HCT116 (cell line): ENCODE results near the gene PCNX1. TPM values are rescaled to one million over a fixed set of nuclear protein-coding genes. Genes with fewer than 3 reads are reported as not detected.

Source experiments
- ATAC-seq: fragments of 200-7000 bp; cut with Tn5 transposase; 2 replicates; pipeline ENCODE4 v1.9.1; 2020; ENCODE audit warnings: mild to moderate bottlenecking, moderate library complexity
- BruUV-seq: library from RNA; stranded (reverse); fragments of 400-500 nt; replicated peaks from 2 replicates; lab custom pipeline; 2021; lab: Mats Ljungman, UMichigan
- CTCF ChIA-PET: fragments of 300-600 bp; sonication (Branson Sonifier 250); formaldehyde crosslinking; loops from one replicate; lab custom pipeline; 2021; ENCODE audit warnings: antibody characterized with exemption; lab: Charles Lee
- POLR2A ChIA-PET: fragments of 300-600, 350-600 bp; sonication (Branson Sonifier 250); formaldehyde crosslinking; loops from one replicate; lab custom pipeline; 2021; ENCODE audit warnings: antibody characterized with exemption; lab: Charles Lee
- RAD21 ChIA-PET, 2 experiments: fragments of 300-600 bp; sonication (Branson Sonifier 250); formaldehyde crosslinking; loops; one replicate each; lab custom pipeline; 2023; ENCODE audit warnings: low total read pairs in 2 of 2; ENCODE audit not compliant: uncharacterized antibody in 2 of 2, unreplicated experiment in 2 of 2, low non-redundant PET in 1 of 2; lab: Charles Lee
- DNase-seq: peaks from one replicate; pipeline ENCODE4 v3.0.0-alpha.2; 2010; ENCODE audit warnings: low read depth, low spot score
- H2AFZ ChIP-seq: fragments of 200-600 bp; shearing (Covaris generic), sonication (generic); 2 replicates; pipeline ENCODE4 v1.6.1; 2017; ENCODE audit warnings: low read depth, mixed run types, mixed read lengths, antibody characterized with exemption, low read length; ENCODE audit not compliant: poor library complexity, severe bottlenecking
- H3K27ac ChIP-seq: 2 replicates; pipeline ENCODE4 v1.5.1; 2012; ENCODE audit warnings: low read depth, low read length
- H3K27me3 ChIP-seq: fragments of 200-600 bp; sonication (generic); 2 replicates; pipeline ENCODE4 v1.6.1; 2016; ENCODE audit warnings: mixed run types, low read length, mixed read lengths; ENCODE audit not compliant: insufficient read depth
- H3K36me3 ChIP-seq, 2 experiments: fragments of 200-500 bp in 1 of 2; fragments of 200-600 bp in 1 of 2; sonication (Bioruptor generic) in 1 of 2; sonication (generic) in 1 of 2; 2 replicates each; pipeline versions ENCODE4 v1.5.1 to v1.6.1; 2014 to 2016; ENCODE audit warnings: low read length in 2 of 2, inconsistent platforms in 1 of 2, mixed read lengths in 1 of 2, mixed run types in 1 of 2; ENCODE audit not compliant: insufficient read depth in 2 of 2, control insufficient read depth in 1 of 2
- H3K4me1 ChIP-seq, 2 experiments: fragments of 200-600 bp in 1 of 2; sonication (generic) in 1 of 2; 2 replicates each; pipeline versions ENCODE4 v1.5.1 to v1.6.1; 2012 to 2017; ENCODE audit warnings: low read length in 2 of 2, inconsistent platforms in 1 of 2, mild to moderate bottlenecking in 1 of 2, mixed read lengths in 1 of 2, mixed run types in 1 of 2, moderate library complexity in 1 of 2; ENCODE audit not compliant: insufficient read depth in 2 of 2, control insufficient read depth in 1 of 2
- H3K4me2 ChIP-seq: fragments of 200-600 bp; sonication (generic); 2 replicates; pipeline ENCODE4 v1.6.1; 2017; ENCODE audit warnings: mixed run types, low read length, mixed read lengths
- H3K4me3 ChIP-seq, 2 experiments: fragments of 200-600 bp in 1 of 2; sonication (generic) in 1 of 2; replicated peaks in 1 of 2; 2 replicates each; pipeline ENCODE4 v1.5.1; 2011 to 2016; ENCODE audit warnings: low read length in 2 of 2, control low read depth in 1 of 2, low read depth in 1 of 2, mild to moderate bottlenecking in 1 of 2, mixed read lengths in 1 of 2, mixed run types in 1 of 2
- H3K79me2 ChIP-seq: fragments of 200-600 bp; sonication (generic); 2 replicates; pipeline ENCODE4 v1.6.1; 2017; ENCODE audit warnings: mild to moderate bottlenecking, mixed run types, low read length, moderate library complexity, mixed read lengths; ENCODE audit not compliant: insufficient read depth
- H3K9ac ChIP-seq: fragments of 200-600 bp; sonication (generic); 2 replicates; pipeline ENCODE4 v1.6.1; 2016; ENCODE audit warnings: low read length, mixed read lengths
- H3K9me2 ChIP-seq: fragments of 200-600 bp; sonication (generic), shearing (Covaris generic); 2 replicates; pipeline ENCODE4 v1.6.1; 2017; ENCODE audit warnings: mixed run types, mild to moderate bottlenecking, moderate library complexity; ENCODE audit not compliant: insufficient read depth
- H3K9me3 ChIP-seq, 2 experiments: fragments of 200-500 bp in 1 of 2; fragments of 200-600 bp in 1 of 2; sonication (Bioruptor generic) in 1 of 2; sonication (generic) in 1 of 2; 2 replicates each; pipeline ENCODE4 v1.6.1; 2014 to 2017; ENCODE audit warnings: low read length in 2 of 2, mixed read lengths in 2 of 2, inconsistent platforms in 1 of 2, low read depth in 1 of 2, mild to moderate bottlenecking in 1 of 2, mixed run types in 1 of 2, moderate library complexity in 1 of 2; ENCODE audit not compliant: control insufficient read depth in 1 of 2, insufficient read depth in 1 of 2
- H4K20me1 ChIP-seq: fragments of 200-600 bp; sonication (generic), shearing (Covaris generic); 2 replicates; pipeline ENCODE4 v1.6.1; 2017; ENCODE audit warnings: mixed run types, mild to moderate bottlenecking, moderate library complexity; ENCODE audit not compliant: insufficient read depth
- ATF3 ChIP-seq: IDR thresholded peaks from 2 replicates; pipeline ENCODE4 v1.6.1; 2012
- CBX3 ChIP-seq: IDR thresholded peaks from 2 replicates; pipeline ENCODE4 v1.6.1; 2012; ENCODE audit warnings: low read depth
- CEBPB ChIP-seq: IDR thresholded peaks from 2 replicates; pipeline ENCODE4 v1.6.1; 2012; ENCODE audit warnings: low read depth
- CTCF ChIP-seq, 3 experiments: fragments of 200-600 bp in 1 of 3; sonication (generic) in 1 of 3; IDR thresholded peaks in 2 of 3; conservative IDR thresholded peaks in 1 of 3; 2 replicates each; pipeline ENCODE4 v1.5.1; 2012 to 2017; ENCODE audit warnings: low read depth in 2 of 3, low read length in 2 of 3, antibody characterized with exemption in 1 of 3, borderline replicate concordance in 1 of 3, control low read depth in 1 of 3, mild to moderate bottlenecking in 1 of 3, mixed read lengths in 1 of 3, mixed run types in 1 of 3, moderate library complexity in 1 of 3; ENCODE audit not compliant: insufficient read depth in 1 of 3
- EGR1 ChIP-seq: IDR thresholded peaks from 2 replicates; pipeline ENCODE4 v1.6.1; 2012; ENCODE audit warnings: low read depth
- EZH2 ChIP-seq: fragments of 200-600 bp; sonication (generic); IDR thresholded peaks from 2 replicates; pipeline ENCODE4 v1.6.1; 2017; ENCODE audit warnings: antibody characterized with exemption, mixed run types
- EZH2phosphoT487 ChIP-seq: fragments of 200-600 bp; IDR thresholded peaks from 2 replicates; pipeline ENCODE4 v1.6.1; 2018; ENCODE audit warnings: antibody characterized with exemption, borderline replicate concordance
- FOSL1 ChIP-seq: IDR thresholded peaks from 2 replicates; pipeline ENCODE4 v1.6.1; 2012; ENCODE audit warnings: low read depth
- JUND ChIP-seq: IDR thresholded peaks from 2 replicates; pipeline ENCODE4 v1.6.1; 2012
- MAX ChIP-seq: IDR thresholded peaks from 2 replicates; pipeline ENCODE4 v1.6.1; 2012
- POLR2AphosphoS5 ChIP-seq: IDR thresholded peaks from 2 replicates; pipeline ENCODE4 v1.6.1; 2011; ENCODE audit warnings: mild to moderate bottlenecking, low read depth, low read length, moderate library complexity
- RAD21 ChIP-seq: IDR thresholded peaks from 2 replicates; pipeline ENCODE4 v1.6.1; 2012; ENCODE audit warnings: low read depth, mild to moderate bottlenecking
- REST ChIP-seq: IDR thresholded peaks from 2 replicates; pipeline ENCODE4 v1.6.1; 2012; ENCODE audit warnings: low read depth
- SIN3A ChIP-seq: IDR thresholded peaks from 2 replicates; pipeline ENCODE4 v1.6.1; 2012; ENCODE audit warnings: low read depth
- SP1 ChIP-seq: IDR thresholded peaks from 2 replicates; pipeline ENCODE4 v1.6.1; 2012; ENCODE audit warnings: low read depth
- TCF7L2 ChIP-seq: IDR thresholded peaks from 2 replicates; pipeline ENCODE4 v1.7.0; 2011; ENCODE audit warnings: borderline replicate concordance, inconsistent platforms; ENCODE audit not compliant: insufficient read depth, insufficient read length; ENCODE audit errors: extremely low read depth
- YY1 ChIP-seq: IDR thresholded peaks from 2 replicates; pipeline ENCODE4 v1.6.1; 2011; ENCODE audit warnings: low read length, low read depth, moderate library complexity, mild to moderate bottlenecking; ENCODE audit not compliant: insufficient replicate concordance; ENCODE audit errors: extremely low read depth
- ZFX ChIP-seq: fragments of 450-650 bp; IDR thresholded peaks from 2 replicates; pipeline ENCODE4 v1.6.1; 2017
- ZNF274 ChIP-seq: fragments of 200-500 bp; sonication (Bioruptor generic); IDR thresholded peaks from 2 replicates; pipeline ENCODE4 v1.6.1; 2014; ENCODE audit warnings: mild to moderate bottlenecking, low read depth, low read length, inconsistent platforms
- intact Hi-C: fragments of 100-400 bp; cut with micrococcal nuclease; formaldehyde crosslinking; loops from 2 replicates; pipeline ENCODE4 v1.10.0; 2022
- total RNA-seq: library from RNA; stranded (reverse); gene quantifications from one replicate; pipeline ENCODE4 v1.2.1, GENCODE V29; 2021; ENCODE audit not compliant: unreplicated experiment

PCNX1 gene
- total RNA-seq, 1 experiment from 2014 or later: 52.2 TPM

GRCh38 chr14:70893858-70894291, 13.4 kb upstream of the PCNX1 start:
- Histone ChIP-seq H3K9ac (no peak overlapping the region), H4K20me1 (no peaks in the 10 kb centered on the region), H3K4me1 (no peaks in the 10 kb centered on the region), H3K27ac (no peak overlapping the region), H3K9me3 (no peaks in the 10 kb centered on the region; a peak in 1 of 4 replicates), H3K79me2 (no peaks in the 10 kb centered on the region), H3K27me3 (no peaks in the 10 kb centered on the region), H3K4me3 (no peak overlapping the region), H3K4me2 (no peak overlapping the region), H3K36me3 (no peaks in the 10 kb centered on the region), H2AFZ (no peak overlapping the region), H3K9me2 (no peaks in the 10 kb centered on the region)
- CTCF ChIA-PET: no interaction called here
- DNase-seq (no peak), ATAC-seq (no peak)
- RAD21 ChIA-PET: no interaction called here
- POLR2A ChIA-PET: interaction anchor here (1.1 to 1.3 kb wide), 2 partner anchors 13 to 84 kb away, joined by 3 to 4 read pairs; partner anchors contain the start of genes MAP3K9 and PCNX1
- TF ChIP-seq FOSL1 (no peak), RAD21 (no peak), ATF3 (no peak), TCF7L2 (no peak), ZFX (no peak), REST (no peak), YY1 (no peak), SIN3A (no peak), JUND (no peak), SP1 (no peak), POLR2AphosphoS5 (no peak), CBX3 (no peak), CTCF (IDR thresholded peaks at IDR 0.05 in 2 of 3, conservative IDR thresholded peaks at IDR 0.05 in 1 of 3; ENCODE audit: borderline replicate concordance in 1 of 3, insufficient read depth in 1 of 3, low read depth in 2 of 3, low read length in 2 of 3) (no peak), EZH2phosphoT487 (no peak), MAX (no peak), ZNF274 (no peak), EGR1 (no peak), EZH2 (no peak), CEBPB (no peak)
- BruUV-seq: no TSS peak
- intact Hi-C loops: no loop called here
